HepG2 (cell line): ENCODE data around the gene TMEM217. TPM values are rescaled to one million over a fixed set of nuclear protein-coding genes. Genes with fewer than 3 reads are reported as not detected.
A peak's percentile ranks its signal among the peaks of the same experiment; 100 is the strongest.

Source experiments
- CREM ChIP-seq, 2 experiments: sonication (generic) in 1 of 2; formaldehyde crosslinking in 1 of 2; IDR thresholded peaks; 2 replicates each; pipeline versions ENCODE4 v1.4.0 to v1.6.1; 2016 to 2020; ENCODE audit warnings: antibody characterized with exemption in 1 of 2, mild to moderate bottlenecking in 1 of 2, missing genetic modification reagents in 1 of 2
- KAT8 ChIP-seq: IDR thresholded peaks from 2 replicates; pipeline ENCODE4 v1.6.1; 2016; ENCODE audit warnings: missing genetic modification reagents, missing compliant biosample characterization
- MYPOP ChIP-seq: sonication (generic); formaldehyde crosslinking; IDR thresholded peaks from 2 replicates; pipeline ENCODE4 v1.8.1; 2023; ENCODE audit warnings: mild to moderate bottlenecking, moderate library complexity, missing genetic modification reagents
- POGZ ChIP-seq: sonication (generic); formaldehyde crosslinking; IDR thresholded peaks from 2 replicates; pipeline ENCODE4 v1.4.0; 2020; ENCODE audit warnings: mild to moderate bottlenecking, missing genetic modification reagents
- RCOR2 ChIP-seq: IDR thresholded peaks from 2 replicates; pipeline ENCODE4 v1.6.1; 2016; ENCODE audit warnings: missing biosample characterization, missing genetic modification reagents
- REST ChIP-seq, 2 experiments: IDR thresholded peaks; 2 replicates each; pipeline ENCODE4 v1.6.1; 2011 to 2012; ENCODE audit warnings: low read length in 2 of 2, borderline replicate concordance in 1 of 2, low read depth in 1 of 2, mild to moderate bottlenecking in 1 of 2, moderate library complexity in 1 of 2
- SALL1 ChIP-seq: sonication (generic); formaldehyde crosslinking; IDR thresholded peaks from 2 replicates; pipeline ENCODE4 v1.8.0; 2022; ENCODE audit warnings: mild to moderate bottlenecking, missing genetic modification reagents
- SNAI1 ChIP-seq: sonication (generic); formaldehyde crosslinking; IDR thresholded peaks from 2 replicates; pipeline ENCODE4 v1.5.0; 2020; ENCODE audit warnings: mild to moderate bottlenecking, missing genetic modification reagents, borderline replicate concordance
- THYN1 ChIP-seq: sonication (generic); formaldehyde crosslinking; IDR thresholded peaks from 2 replicates; pipeline ENCODE4 v1.8.1; 2023; ENCODE audit warnings: low read depth, mild to moderate bottlenecking, moderate library complexity, missing genetic modification reagents, borderline replicate concordance
- TIGD3 ChIP-seq: sonication (generic); formaldehyde crosslinking; IDR thresholded peaks from 2 replicates; pipeline ENCODE4 v1.5.1; 2020; ENCODE audit warnings: mild to moderate bottlenecking, missing genetic modification reagents, borderline replicate concordance
- TMF1 ChIP-seq: sonication (generic); formaldehyde crosslinking; IDR thresholded peaks from 2 replicates; pipeline ENCODE4 v1.8.1; 2022; ENCODE audit warnings: low read depth, missing genetic modification reagents
- ZBTB4 ChIP-seq: sonication (generic); formaldehyde crosslinking; IDR thresholded peaks from 2 replicates; pipeline ENCODE4 v1.4.0; 2020; ENCODE audit warnings: missing genetic modification reagents, mild to moderate bottlenecking, borderline replicate concordance
- ZNF510 ChIP-seq: sonication (generic); formaldehyde crosslinking; IDR thresholded peaks from 2 replicates; pipeline ENCODE4 v1.4.0; 2020; ENCODE audit warnings: low read depth, mild to moderate bottlenecking, missing genetic modification reagents
- ZNF691 ChIP-seq: sonication (generic); formaldehyde crosslinking; IDR thresholded peaks from 2 replicates; pipeline ENCODE4 v1.4.0; 2020; ENCODE audit warnings: missing genetic modification reagents, low read depth, mild to moderate bottlenecking, borderline replicate concordance
- ZNF772 ChIP-seq: sonication (generic); formaldehyde crosslinking; IDR thresholded peaks from 2 replicates; pipeline ENCODE4 v1.5.0; 2020; ENCODE audit warnings: mild to moderate bottlenecking, missing genetic modification reagents
- ZZZ3 ChIP-seq: sonication (generic); formaldehyde crosslinking; IDR thresholded peaks from 2 replicates; pipeline ENCODE4 v1.4.0; 2020; ENCODE audit warnings: missing genetic modification reagents, mild to moderate bottlenecking, borderline replicate concordance
- polyA plus RNA-seq, 8 experiments: library from polyadenylated mRNA; depleted of rRNA in 3 of 8; stranded (reverse) in 7 of 8; unstranded in 1 of 8; fragments of >200 nt; fragmentation: Illumina TruSeq in 4 of 8; extraction: Trizol in 4 of 8; gene quantifications; 2 replicates each; pipeline versions ENCODE4 v1.2.1 to v1.2.3, GENCODE V29; 2011 to 2016; ENCODE audit warnings: low read depth in 4 of 8, missing spikeins in 1 of 8, mixed read lengths in 1 of 8; ENCODE audit not compliant: insufficient read depth in 1 of 8
- total RNA-seq, 5 experiments: library from RNA; depleted of rRNA; stranded (reverse); fragments of >200 nt; fragmentation: Illumina TruSeq; extraction: Trizol; gene quantifications; 2 replicates each; pipeline ENCODE4 v1.2.3, GENCODE V29; 2016; ENCODE audit warnings: low read depth in 1 of 5

Gene TMEM217
- total and polyA plus RNA-seq, 2 of the 13 experiments (the other 11 are each of a cell fraction or from before 2014, with no cell fraction given), result 2.3 to 3.4 TPM

GRCh38 chr6:37244430-37245310 lies 13.3 kb downstream of the TMEM217 start (continued):
- TF ChIP-seq ZNF510 (CRISPR knock-in tag) (0 out of 2 replicates have a peak, but pooled peaks have one; percentile 66), REST (IDR thresholded peaks at IDR 0.05; ENCODE audit: borderline replicate concordance in 1 of 2, low read depth in 1 of 2, low read length in 2 of 2) (no peak), KAT8 (CRISPR knock-in tag) (peak; percentile 41; the same call in 1 of the 2 replicates), MYPOP (CRISPR knock-in tag) (no peak; the same call in 1 of the 2 replicates), POGZ (CRISPR knock-in tag) (peak; percentile 75), ZNF772 (CRISPR knock-in tag) (peak; percentile 47; the same call in 1 of the 2 replicates), ZZZ3 (no peak), RCOR2 (CRISPR knock-in tag) (peak; percentile 65; the same call in 1 of the 2 replicates), TMF1 (peak; percentile 81; the same call in 1 of the 2 replicates), THYN1 (CRISPR knock-in tag) (peak; percentile 82; the same call in 1 of the 2 replicates), ZNF691 (CRISPR knock-in tag) (peak; percentile 43; the same call in 1 of the 2 replicates), CREM (IDR thresholded peaks at IDR 0.05) (peak; percentile 63; the same call in 1 of the 2 replicates), CREM (CRISPR knock-in tag; IDR thresholded peaks at IDR 0.05) (no peak), TIGD3 (CRISPR knock-in tag) (no peak), SNAI1 (CRISPR knock-in tag) (0 out of 2 replicates have a peak, but pooled peaks have one; percentile 76), SALL1 (peak; percentile 73), ZBTB4 (peak; percentile 91; the same call in 1 of the 2 replicates)
